HG03520 (cell line): ENCODE measurements around the gene AMIGO3.
"Not testable (repeated sequence)": the region's sequence is repeated elsewhere in the genome, so short reads cannot be mapped to it uniquely, and the experiment has no call there.

ENCODE experiments used
- ATAC-seq: cut with Tn5 transposase; IDR thresholded peaks from one replicate; pipeline ENCODE4 v1.9.1; 2021; ENCODE audit warnings: mild to moderate bottlenecking, moderate library complexity; ENCODE audit not compliant: unreplicated experiment

The AMIGO3 gene

GRCh38 chr3:49719214-49719884 lies at the start of gene AMIGO3:
Gene AMIGO3 (minus strand): TSS chr3:49719684. CDS start chr3:49719465, 219 bp downstream.
- peak; percentile 41 for ATAC-seq

GRCh38 chr3:49763981-49764380 lies 44.5 kb upstream of the AMIGO3 start:
- no peak for ATAC-seq

GRCh38 chr3:49761661-49762060 lies 42.2 kb upstream of the AMIGO3 start:
- no peak for ATAC-seq

- no peak for ATAC-seq
These were observed 39.7 kb upstream of the AMIGO3 start for GRCh38 chr3:49759226-49759625.

GRCh38 chr3:49757197-49757596 lies 37.7 kb upstream of the AMIGO3 start:
- no peak for ATAC-seq

GRCh38 chr3:49756036-49756435 lies 36.6 kb upstream of the AMIGO3 start:
- ATAC-seq = no peak

GRCh38 chr3:49754536-49754935 lies 35.1 kb upstream of the AMIGO3 start:
- no peak for ATAC-seq

- ATAC-seq = no peak
These were observed 32.0 kb upstream of the AMIGO3 start for GRCh38 chr3:49751501-49751900.

- ATAC-seq = no peak
These were observed 30.6 kb upstream of the AMIGO3 start for GRCh38 chr3:49750056-49750455.

GRCh38 chr3:49748874-49749273 lies 29.4 kb upstream of the AMIGO3 start:
- not testable (repeated sequence) for ATAC-seq

- ATAC-seq = no peak
These were observed 28.5 kb upstream of the AMIGO3 start for GRCh38 chr3:49747792-49748480.

- no peak for ATAC-seq
These were observed 26.5 kb upstream of the AMIGO3 start for GRCh38 chr3:49745986-49746385.

GRCh38 chr3:49740427-49740826 lies 20.9 kb upstream of the AMIGO3 start:
- no peak for ATAC-seq

GRCh38 chr3:49738067-49738713 lies 18.7 kb upstream of the AMIGO3 start:
- ATAC-seq = no peak

- no peak for ATAC-seq
These were observed 15.3 kb upstream of the AMIGO3 start for GRCh38 chr3:49734752-49735151.

- ATAC-seq = no peak
These were observed 14.1 kb upstream of the AMIGO3 start for GRCh38 chr3:49733551-49733950.

GRCh38 chr3:49732597-49732996 lies 13.1 kb upstream of the AMIGO3 start:
- ATAC-seq = no peak

GRCh38 chr3:49729966-49730609 lies 10.6 kb upstream of the AMIGO3 start:
- no peak for ATAC-seq

- no peak for ATAC-seq
These were observed 8.5 kb upstream of the AMIGO3 start for GRCh38 chr3:49727924-49728361.

GRCh38 chr3:49727154-49727923 lies 7.9 kb upstream of the AMIGO3 start:
- no peak for ATAC-seq
